Stimulated activated memory B cell treated with anti-CD40 and anti-IgM and Interleukin-4, amounts not matched to agents 10 μg/mL and 1 μg/mL and 100 μg/mL, for 72 hours (primary cell): Measurements from ENCODE around the gene CAMK1D.
A peak's percentile ranks its signal among the peaks of the same experiment; 100 is the strongest.

Experiments used
- ATAC-seq: fragments of 150-1000 bp; cut with Tn5 transposase; 2 replicates; pipeline ENCODE4 v1.10.0; 2021
- H3K27ac Mint-ChIP-seq: one replicate; pipeline ENCODE4 v1.8.0; 2022; ENCODE audit warnings: mild to moderate bottlenecking, mixed read lengths
- H3K27me3 Mint-ChIP-seq: one replicate; pipeline ENCODE4 v1.8.0; 2022; ENCODE audit warnings: mixed read lengths
- H3K36me3 Mint-ChIP-seq: one replicate; pipeline ENCODE4 v1.8.0; 2022; ENCODE audit warnings: mixed read lengths
- H3K4me1 Mint-ChIP-seq: one replicate; pipeline ENCODE4 v1.8.0; 2022; ENCODE audit warnings: mixed read lengths
- H3K4me3 Mint-ChIP-seq: one replicate; pipeline ENCODE4 v1.8.0; 2022; ENCODE audit warnings: mild to moderate bottlenecking, moderate library complexity, mixed read lengths
- H3K9me3 Mint-ChIP-seq: one replicate; pipeline ENCODE4 v1.8.0; 2022; ENCODE audit warnings: mixed read lengths

CAMK1D gene

DNA sequence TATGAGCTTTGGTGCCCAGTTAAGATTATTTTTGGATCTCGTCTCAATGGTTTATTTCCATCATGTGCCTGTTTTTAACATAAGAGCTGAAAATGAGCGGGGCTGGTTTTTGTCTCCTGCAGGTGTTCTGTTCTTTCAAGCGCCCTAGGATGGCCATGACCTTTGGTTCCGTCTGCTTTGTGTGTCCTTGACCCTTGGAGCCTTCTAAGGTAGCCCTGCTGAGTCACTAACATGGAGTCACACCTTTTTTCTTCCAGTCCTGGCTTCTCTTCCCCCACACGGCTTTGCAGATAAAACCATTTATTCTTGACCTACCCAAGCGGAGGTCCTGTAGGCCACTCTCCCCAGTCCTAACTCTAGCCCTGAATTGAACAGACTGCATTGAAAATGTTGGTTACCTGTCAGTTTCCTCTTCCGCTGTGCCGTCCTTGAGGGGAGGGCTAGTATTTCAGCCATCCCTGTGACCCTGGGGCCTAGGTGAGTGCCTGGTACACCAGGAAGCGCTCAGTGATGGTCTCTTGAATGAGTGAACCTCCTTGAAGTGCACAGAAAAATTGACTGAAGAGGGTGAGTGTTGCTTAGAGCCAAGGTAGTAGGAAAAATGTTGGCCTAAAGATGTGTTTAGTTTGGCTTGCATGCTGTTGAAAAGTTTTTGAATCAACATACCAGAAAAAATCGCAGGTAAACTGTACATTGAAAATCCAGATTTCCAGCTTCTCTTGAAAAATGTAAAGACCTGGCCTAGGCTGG is 48.0 kb downstream of the CAMK1D start:
- peak overlapping the region; percentile 5 for H3K27ac Mint-ChIP-seq
- no peak for ATAC-seq
- H3K4me1 Mint-ChIP-seq = peaks cover 57% of the 10 kb centered on the region
- no peaks in the 10 kb centered on the region for H3K9me3 Mint-ChIP-seq
- H3K4me3 Mint-ChIP-seq = no peak overlapping the region
- no peaks in the 10 kb centered on the region for H3K27me3 Mint-ChIP-seq
- peaks cover 7% of the 10 kb centered on the region for H3K36me3 Mint-ChIP-seq

DNA sequence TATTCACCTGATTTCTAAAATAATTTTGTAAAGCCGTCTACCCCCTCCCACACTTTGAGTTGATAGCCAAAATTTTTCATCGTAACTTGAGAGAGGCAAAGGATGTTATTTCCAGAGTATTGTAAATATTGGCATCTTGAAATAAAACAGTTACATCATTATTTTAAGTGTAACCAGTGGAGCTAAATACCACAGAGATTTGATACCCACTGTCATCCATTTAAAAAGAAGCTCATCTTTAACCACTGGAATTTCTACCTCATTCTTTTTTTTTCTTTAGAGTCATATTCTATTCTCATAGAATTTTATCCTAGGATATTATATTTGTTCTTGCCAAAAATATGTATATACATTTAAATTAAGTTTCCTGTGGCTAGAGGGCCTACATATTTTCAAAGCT is 48.6 kb downstream of the CAMK1D start:
- Mint-ChIP-seq H3K27ac (no peak overlapping the region), H3K27me3 (no peaks in the 10 kb centered on the region), H3K4me1 (peaks cover 55% of the 10 kb centered on the region), H3K4me3 (no peak overlapping the region), H3K36me3 (peaks cover 6% of the 10 kb centered on the region), H3K9me3 (no peaks in the 10 kb centered on the region)
- ATAC-seq = no peak

DNA sequence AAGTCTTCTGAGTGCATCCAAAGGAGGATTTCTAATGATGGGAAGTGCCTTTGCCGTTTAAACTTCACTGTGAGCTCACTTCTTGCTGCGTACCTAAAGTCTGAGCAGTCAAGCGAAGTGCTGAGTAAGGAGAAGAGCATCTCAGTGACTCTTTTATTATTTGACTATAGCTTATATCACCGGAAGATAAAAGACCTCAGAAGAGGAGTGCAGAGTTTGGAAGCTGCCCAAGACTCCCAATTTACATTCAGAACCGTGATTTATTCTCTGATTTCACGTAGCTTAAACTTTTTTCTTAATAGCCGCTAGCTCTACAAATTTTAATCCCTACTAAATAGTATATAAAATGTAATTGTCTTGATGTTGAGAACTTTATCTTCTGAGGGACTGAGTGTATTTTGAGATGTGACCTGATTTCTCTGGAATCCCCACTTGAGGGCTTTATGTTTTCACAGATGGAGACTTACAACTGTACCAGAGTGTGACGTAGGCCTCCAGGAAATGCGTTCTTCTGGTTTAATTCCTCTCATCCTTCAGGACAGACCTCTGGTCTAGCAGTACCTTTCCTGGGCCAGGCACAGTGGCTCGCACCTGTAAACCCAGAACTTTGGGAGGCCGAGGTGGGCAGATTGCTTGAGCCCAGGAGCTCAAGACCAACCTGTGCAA is 51.1 kb downstream of the CAMK1D start:
- no peaks in the 10 kb centered on the region for H3K9me3 Mint-ChIP-seq
- H3K36me3 Mint-ChIP-seq = peaks cover 6% of the 10 kb centered on the region
- peaks cover 47% of the 10 kb centered on the region for H3K4me1 Mint-ChIP-seq
- ATAC-seq = no peak
- H3K27ac Mint-ChIP-seq = peak overlapping the region; percentile 15
- H3K4me3 Mint-ChIP-seq = no peak overlapping the region
- H3K27me3 Mint-ChIP-seq = no peaks in the 10 kb centered on the region

DNA sequence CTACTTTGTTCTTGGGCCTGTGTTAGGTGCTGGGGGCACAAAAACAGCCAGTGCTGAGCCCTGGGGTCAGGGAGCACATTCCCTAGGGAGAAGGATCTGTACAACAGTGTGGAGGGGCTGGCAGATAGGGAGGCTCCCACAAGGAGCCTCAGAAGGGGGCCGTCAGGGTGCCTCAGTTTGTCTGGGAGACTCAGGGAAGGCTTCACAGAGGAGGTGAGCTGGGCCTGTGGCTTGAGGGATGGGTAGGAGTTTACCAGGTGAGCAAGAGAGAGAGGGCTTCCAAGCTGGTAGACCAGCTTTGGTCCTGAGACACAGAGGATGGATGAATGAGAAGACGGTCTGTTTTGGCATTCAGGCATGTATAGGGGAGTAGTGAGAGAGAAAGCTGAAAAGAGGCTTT is 52.1 kb downstream of the CAMK1D start:
- ATAC-seq = no peak
- Mint-ChIP-seq H3K27ac (peak overlapping the region; percentile 4), H3K4me1 (peaks cover 43% of the 10 kb centered on the region), H3K36me3 (peaks cover 6% of the 10 kb centered on the region), H3K4me3 (no peak overlapping the region), H3K9me3 (no peaks in the 10 kb centered on the region), H3K27me3 (no peaks in the 10 kb centered on the region)

DNA sequence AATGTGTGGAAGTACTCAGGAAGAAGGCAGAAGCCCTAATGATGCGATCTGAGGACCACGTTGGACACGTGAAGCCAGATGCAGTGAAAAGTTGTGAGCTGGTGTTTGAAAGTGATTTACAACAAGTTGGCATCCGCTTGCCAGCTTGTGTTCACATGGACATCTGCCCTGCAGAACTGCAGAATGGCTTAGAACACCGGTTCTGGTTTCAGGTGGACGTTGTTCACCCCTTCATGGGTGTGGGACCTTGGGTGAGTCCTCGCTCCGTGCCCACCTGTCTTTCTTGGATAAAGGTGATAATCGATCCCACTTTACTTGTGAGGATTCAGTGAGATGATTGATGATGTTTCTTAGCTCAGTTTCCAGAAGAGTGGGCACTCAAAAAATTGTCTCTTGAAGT is 53.8 kb downstream of the CAMK1D start:
- Mint-ChIP-seq H3K27ac (no peak overlapping the region), H3K36me3 (peaks cover 16% of the 10 kb centered on the region), H3K27me3 (no peaks in the 10 kb centered on the region), H3K4me1 (peaks cover 40% of the 10 kb centered on the region), H3K4me3 (no peak overlapping the region), H3K9me3 (no peaks in the 10 kb centered on the region)
- no peak for ATAC-seq

DNA sequence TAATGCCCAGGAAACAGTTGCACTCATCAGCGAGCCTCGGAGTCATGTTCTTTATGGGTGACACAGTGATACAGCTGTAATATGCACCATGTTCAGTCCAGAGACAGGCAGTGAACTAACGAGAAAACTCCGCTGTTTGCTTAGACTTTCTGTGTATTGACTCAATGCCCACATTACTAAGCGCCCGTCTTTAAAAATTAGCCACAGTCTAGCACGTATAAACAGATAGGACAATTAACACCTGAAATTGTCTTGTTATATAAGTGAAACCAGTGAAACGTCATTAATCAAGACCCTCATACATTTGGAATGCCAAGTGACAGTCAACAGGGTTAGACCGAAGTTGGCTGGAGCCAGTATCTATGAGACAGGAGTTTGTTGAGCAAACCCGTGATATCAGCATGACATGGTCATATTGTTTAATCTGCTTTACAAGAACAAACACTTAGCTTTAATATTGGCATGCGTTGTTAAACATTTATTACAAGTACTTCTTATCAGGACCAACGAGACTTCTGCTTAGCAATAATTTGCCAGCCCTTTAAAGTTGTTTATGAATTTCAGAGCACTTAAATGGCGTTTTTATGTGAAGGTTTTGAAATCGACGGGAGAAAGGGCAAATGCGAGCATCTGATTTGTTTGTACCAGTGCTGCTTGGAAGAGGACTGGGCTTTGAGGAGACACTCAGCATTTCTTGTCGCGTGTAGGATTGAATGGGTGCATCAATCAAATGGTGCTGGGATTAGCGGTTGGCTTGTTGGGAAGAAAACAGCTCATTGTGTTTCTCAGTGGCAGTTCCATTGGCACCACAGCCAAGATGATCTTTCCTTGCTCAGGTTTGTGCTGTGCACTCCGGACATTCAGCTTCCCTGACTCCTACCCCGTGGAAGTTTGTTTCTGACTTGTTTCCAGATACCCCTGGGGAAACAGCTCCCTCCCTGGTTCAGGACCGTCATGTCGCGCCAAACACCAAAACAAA is 56.3 kb downstream of the CAMK1D start:
- no peak overlapping the region for H3K4me3 Mint-ChIP-seq
- H3K27ac Mint-ChIP-seq = no peak overlapping the region
- no peaks in the 10 kb centered on the region for H3K9me3 Mint-ChIP-seq
- ATAC-seq = no peak
- peaks cover 39% of the 10 kb centered on the region for H3K4me1 Mint-ChIP-seq
- H3K36me3 Mint-ChIP-seq = peaks cover 33% of the 10 kb centered on the region
- H3K27me3 Mint-ChIP-seq = no peaks in the 10 kb centered on the region

DNA sequence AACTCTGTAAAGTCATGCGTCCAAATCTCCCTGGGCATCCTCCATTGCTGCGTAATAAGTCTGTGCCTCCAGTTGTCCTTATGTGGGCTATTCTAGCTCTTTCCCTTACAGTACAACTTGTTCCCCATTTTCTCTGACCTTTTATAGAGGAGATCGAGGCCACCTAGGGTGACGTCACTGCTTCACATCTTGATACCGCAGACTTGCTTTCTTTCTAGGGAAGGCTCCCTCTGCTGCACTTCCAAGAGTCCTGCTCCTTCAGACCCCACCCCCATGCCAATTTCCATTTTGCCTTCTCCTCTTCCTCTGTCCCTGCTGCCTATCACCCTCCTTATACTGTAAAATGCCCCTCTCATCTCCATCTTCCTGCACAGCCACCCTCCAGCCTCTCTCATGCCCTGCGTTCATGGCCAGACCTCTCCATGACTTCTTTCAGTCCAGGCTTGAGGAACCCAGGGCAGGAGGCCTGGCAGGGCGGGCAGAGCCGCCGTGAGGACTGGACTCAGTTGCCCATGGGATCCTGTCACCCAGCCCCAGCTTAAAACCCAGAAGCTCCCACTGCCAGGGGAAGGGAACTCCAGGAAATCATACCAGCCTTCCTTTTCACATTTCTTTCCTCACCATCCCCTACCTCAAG is 57.5 kb downstream of the CAMK1D start:
- Mint-ChIP-seq H3K4me1 (peaks cover 33% of the 10 kb centered on the region), H3K27ac (no peak overlapping the region), H3K36me3 (peaks cover 33% of the 10 kb centered on the region), H3K4me3 (no peak overlapping the region), H3K27me3 (no peaks in the 10 kb centered on the region), H3K9me3 (no peaks in the 10 kb centered on the region)
- no peak for ATAC-seq

DNA sequence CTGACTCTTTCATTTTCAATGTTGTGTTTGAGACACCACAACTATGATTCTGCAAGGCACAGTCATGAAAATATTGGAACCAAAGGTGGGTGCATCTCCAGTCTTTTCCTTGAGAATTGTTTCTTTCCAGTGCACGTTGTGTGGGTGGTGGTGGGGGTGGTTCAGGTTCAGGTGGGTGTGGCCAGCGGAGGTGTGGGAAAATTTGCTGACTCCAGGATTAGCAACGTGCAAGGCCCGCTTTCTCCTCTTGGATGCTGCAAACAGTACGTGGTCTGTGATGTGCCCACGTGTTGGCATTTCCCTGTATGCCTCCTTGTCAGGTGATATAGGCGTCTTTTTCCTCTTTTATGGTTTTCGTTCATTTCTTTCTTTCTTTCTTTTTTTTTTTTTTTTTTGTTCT is 59.1 kb downstream of the CAMK1D start:
- peaks cover 34% of the 10 kb centered on the region for H3K4me1 Mint-ChIP-seq
- no peak overlapping the region for H3K27ac Mint-ChIP-seq
- H3K36me3 Mint-ChIP-seq = peaks cover 35% of the 10 kb centered on the region
- ATAC-seq = no peak
- peaks cover 3% of the 10 kb centered on the region for H3K9me3 Mint-ChIP-seq
- H3K27me3 Mint-ChIP-seq = no peaks in the 10 kb centered on the region
- no peak overlapping the region for H3K4me3 Mint-ChIP-seq

DNA sequence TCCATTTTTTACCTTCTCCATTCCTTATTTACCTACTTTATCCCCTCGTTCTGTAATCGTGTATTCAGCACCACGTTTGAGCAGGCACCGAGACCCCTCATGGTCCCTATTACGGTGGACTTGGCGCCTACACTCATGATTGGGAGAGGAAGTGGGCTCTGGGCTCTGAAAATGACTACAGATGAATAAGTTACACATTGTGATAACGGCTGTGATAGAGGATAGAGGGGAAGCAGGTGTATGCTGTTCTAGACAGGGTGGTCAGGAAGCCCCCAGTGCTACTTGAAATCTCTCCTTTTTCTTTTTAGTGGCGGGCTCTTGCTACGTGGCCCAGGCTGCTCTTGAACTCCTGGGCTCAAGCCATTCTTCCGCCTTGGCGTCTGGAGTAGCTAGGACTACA is 59.8 kb downstream of the CAMK1D start:
- no peak for ATAC-seq
- H3K9me3 Mint-ChIP-seq = peaks cover 4% of the 10 kb centered on the region
- H3K4me3 Mint-ChIP-seq = no peak overlapping the region
- no peaks in the 10 kb centered on the region for H3K27me3 Mint-ChIP-seq
- peaks cover 39% of the 10 kb centered on the region for H3K4me1 Mint-ChIP-seq
- no peak overlapping the region for H3K27ac Mint-ChIP-seq
- peaks cover 37% of the 10 kb centered on the region for H3K36me3 Mint-ChIP-seq

DNA sequence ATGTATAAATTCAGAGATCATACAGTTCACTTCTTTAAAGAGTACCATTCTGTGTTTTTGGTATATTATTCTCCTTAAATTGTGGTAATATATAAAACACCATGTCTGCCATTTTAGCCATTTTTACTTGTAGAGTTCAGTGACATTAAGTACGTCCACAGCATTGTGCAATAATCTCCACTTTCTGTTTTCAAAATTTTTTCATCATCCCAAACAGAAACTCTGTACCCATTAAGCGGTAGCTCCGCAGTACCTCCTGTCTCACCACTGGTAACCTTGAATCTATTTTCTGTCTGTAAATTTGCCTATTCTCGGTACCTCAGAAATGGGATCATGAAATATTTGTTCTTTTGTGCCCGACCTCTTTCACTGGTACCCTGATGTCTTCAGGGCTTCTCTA is 60.3 kb downstream of the CAMK1D start:
- H3K27me3 Mint-ChIP-seq = no peaks in the 10 kb centered on the region
- H3K4me1 Mint-ChIP-seq = peaks cover 42% of the 10 kb centered on the region
- no peak overlapping the region for H3K27ac Mint-ChIP-seq
- peaks cover 4% of the 10 kb centered on the region for H3K9me3 Mint-ChIP-seq
- ATAC-seq = no peak
- peaks cover 37% of the 10 kb centered on the region for H3K36me3 Mint-ChIP-seq
- no peak overlapping the region for H3K4me3 Mint-ChIP-seq

DNA sequence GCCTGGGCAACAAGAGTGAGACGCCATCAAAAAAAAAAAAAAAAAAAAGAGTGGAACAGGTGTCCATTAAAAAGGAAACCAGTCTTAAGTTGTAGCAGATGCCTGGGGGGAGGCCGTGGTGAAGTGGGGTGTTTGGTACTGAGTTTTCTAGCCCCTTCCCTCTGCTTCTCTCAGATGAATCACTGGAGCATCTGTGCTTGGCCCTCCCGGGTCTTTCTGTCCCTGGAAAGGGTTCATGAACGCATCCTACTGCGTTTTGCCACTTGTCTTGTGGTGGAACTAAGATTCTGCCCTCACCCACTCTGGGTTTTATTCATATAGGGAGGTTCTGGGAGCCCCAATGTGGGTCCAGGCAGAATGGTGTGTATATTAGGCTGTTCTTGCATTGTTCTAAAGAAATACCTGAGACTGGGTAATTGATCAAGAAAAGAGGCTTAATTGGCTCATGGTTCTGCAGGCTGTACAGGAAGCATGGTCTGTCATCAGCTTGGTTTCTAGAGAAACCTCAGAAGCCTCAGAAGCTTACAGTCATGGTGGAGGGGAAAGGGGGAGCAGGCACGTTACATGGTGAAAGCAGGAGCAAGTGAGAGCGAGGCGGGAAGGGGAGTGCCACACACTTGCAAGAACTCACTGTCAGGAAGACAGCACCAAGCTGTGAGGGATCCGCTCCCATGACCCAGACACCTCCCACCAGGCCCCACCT is 63.5 kb downstream of the CAMK1D start:
- Mint-ChIP-seq H3K27me3 (no peaks in the 10 kb centered on the region), H3K36me3 (peaks cover 27% of the 10 kb centered on the region), H3K9me3 (peaks cover 4% of the 10 kb centered on the region), H3K4me1 (peaks cover 43% of the 10 kb centered on the region), H3K4me3 (no peak overlapping the region), H3K27ac (no peak overlapping the region)
- no peak for ATAC-seq

DNA sequence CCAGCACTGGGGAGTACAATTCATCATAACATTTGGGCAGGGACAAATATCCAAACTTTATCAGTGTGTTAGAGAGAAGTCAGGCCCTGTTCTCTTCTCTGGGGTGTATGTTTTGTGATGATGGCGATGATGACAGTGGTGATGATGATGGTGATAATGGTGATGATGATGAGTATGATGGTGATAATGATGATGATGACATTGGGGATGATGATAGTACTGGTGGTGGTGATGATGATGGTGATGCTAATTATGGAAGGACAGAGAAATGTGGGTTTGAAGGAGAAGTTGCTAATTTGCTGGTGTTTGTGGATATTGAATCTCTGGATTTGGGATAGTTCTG is 64.0 kb downstream of the CAMK1D start:
- no peak for ATAC-seq
- Mint-ChIP-seq H3K36me3 (peaks cover 26% of the 10 kb centered on the region), H3K27me3 (no peaks in the 10 kb centered on the region), H3K4me1 (peaks cover 47% of the 10 kb centered on the region), H3K9me3 (peaks cover 4% of the 10 kb centered on the region), H3K27ac (no peak overlapping the region), H3K4me3 (no peak overlapping the region)

DNA sequence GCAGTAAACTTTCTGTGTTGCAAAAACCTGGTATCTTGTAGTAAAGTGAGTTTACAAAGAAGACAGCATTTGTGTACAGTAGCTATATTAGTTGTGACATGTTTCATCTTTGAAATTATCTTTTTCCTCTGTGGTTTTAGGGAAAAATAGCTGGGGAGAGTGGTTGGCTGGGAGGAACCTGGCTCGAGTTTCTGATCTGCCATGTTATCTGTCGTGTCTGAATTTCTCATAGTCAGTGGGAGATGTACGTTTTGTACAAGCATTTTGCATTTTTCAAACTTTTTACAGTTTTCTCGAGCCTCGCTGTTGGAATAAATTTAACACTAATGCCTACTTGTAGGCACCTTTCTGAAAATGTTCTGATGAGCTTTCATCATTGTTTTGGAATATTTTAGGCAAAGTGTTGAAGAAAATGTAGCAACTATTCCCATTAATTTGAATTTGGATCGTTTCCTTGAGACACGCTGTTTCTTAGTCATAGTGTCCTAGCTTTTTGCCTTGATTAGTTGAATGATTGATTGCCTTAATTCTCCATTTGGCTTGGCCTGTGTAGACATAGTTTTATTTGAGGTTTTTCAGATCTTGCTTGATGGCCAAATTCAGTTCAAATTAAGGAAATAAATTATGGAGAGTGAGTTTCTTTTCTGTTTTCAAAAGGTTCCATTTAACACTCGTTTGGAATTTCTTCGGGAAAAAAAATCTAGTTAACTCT is 65.1 kb downstream of the CAMK1D start:
- Mint-ChIP-seq H3K36me3 (peaks cover 15% of the 10 kb centered on the region), H3K9me3 (peaks cover 4% of the 10 kb centered on the region), H3K4me1 (peaks cover 52% of the 10 kb centered on the region), H3K4me3 (no peak overlapping the region), H3K27ac (no peak overlapping the region), H3K27me3 (no peaks in the 10 kb centered on the region)
- no peak for ATAC-seq
